GM23338 (cell line): ENCODE measurements around the gene CYP4F22. TPM values are rescaled to one million over a fixed set of nuclear protein-coding genes. Genes with fewer than 3 reads are reported as not detected.
"Not testable (repeated sequence)": the region's sequence is repeated elsewhere in the genome, so short reads cannot be mapped to it uniquely, and the experiment has no call there.

Experiments
- ATAC-seq: fragments of 200-7000 bp; cut with Tn5 transposase; 3 replicates; pipeline ENCODE4 v1.9.1; 2020
- DNase-seq: peaks from one replicate; pipeline ENCODE4 v3.0.0-alpha.2; 2015; ENCODE audit warnings: low spot score
- H2AFZ ChIP-seq: fragments of 200-600 bp; sonication (generic); 2 replicates; pipeline ENCODE4 v1.8.0; 2016; ENCODE audit warnings: antibody characterized with exemption, mild to moderate bottlenecking, moderate library complexity
- H3F3A ChIP-seq: fragments of 200-600 bp; sonication (generic); replicated peaks from 2 replicates; pipeline ENCODE4 v1.8.0; 2017; ENCODE audit warnings: antibody characterized with exemption, mixed run types, low read depth
- H3K27ac ChIP-seq: fragments of 200-600 bp; sonication (generic); 2 replicates; pipeline ENCODE4 v1.6.1; 2016; ENCODE audit warnings: low read depth
- H3K27me3 ChIP-seq: fragments of 200-600 bp; sonication (generic); 2 replicates; pipeline ENCODE4 v1.8.0; 2016; ENCODE audit warnings: mild to moderate bottlenecking, mixed run types, moderate library complexity; ENCODE audit not compliant: insufficient read depth
- H3K36me3 ChIP-seq: fragments of 200-600 bp; sonication (generic); 2 replicates; pipeline ENCODE4 v1.8.0; 2016; ENCODE audit warnings: mild to moderate bottlenecking; ENCODE audit not compliant: insufficient read depth
- H3K4me1 ChIP-seq: fragments of 200-600 bp; sonication (generic); 2 replicates; pipeline ENCODE4 v1.8.0; 2016; ENCODE audit warnings: mild to moderate bottlenecking, moderate library complexity; ENCODE audit not compliant: insufficient read depth
- H3K4me2 ChIP-seq: fragments of 200-600 bp; sonication (generic); 2 replicates; pipeline ENCODE4 v1.7.1; 2017; ENCODE audit warnings: mixed run types
- H3K4me3 ChIP-seq: fragments of 200-600 bp; sonication (generic); 2 replicates; pipeline ENCODE4 v1.6.1; 2016; ENCODE audit warnings: mixed run types
- H3K79me2 ChIP-seq: fragments of 200-600 bp; sonication (generic); replicated peaks from 2 replicates; pipeline ENCODE4 v1.8.0; 2017; ENCODE audit warnings: mild to moderate bottlenecking; ENCODE audit not compliant: insufficient read depth
- H3K9me2 ChIP-seq: fragments of 200-600 bp; sonication (generic); 2 replicates; pipeline ENCODE4 v1.8.0; 2017; ENCODE audit not compliant: insufficient read depth
- H4K20me1 ChIP-seq: fragments of 200-600 bp; sonication (generic); replicated peaks from 2 replicates; pipeline ENCODE4 v1.8.0; 2017; ENCODE audit warnings: mild to moderate bottlenecking; ENCODE audit not compliant: insufficient read depth
- H3K27ac Mint-ChIP-seq: 2 replicates; pipeline ENCODE4 v1.8.0; 2020; ENCODE audit warnings: inconsistent platforms, mild to moderate bottlenecking, moderate library complexity, mixed read lengths
- H3K27me3 Mint-ChIP-seq: 3 replicates; pipeline ENCODE4 v1.8.0; 2022; ENCODE audit warnings: low read depth, mild to moderate bottlenecking, moderate library complexity, mixed read lengths, inconsistent platforms; ENCODE audit not compliant: insufficient read depth, poor library complexity
- H3K36me3 Mint-ChIP-seq: 3 replicates; pipeline ENCODE4 v1.8.0; 2021; ENCODE audit warnings: low read depth, mild to moderate bottlenecking, inconsistent platforms, moderate library complexity, mixed read lengths
- H3K4me1 Mint-ChIP-seq: 3 replicates; pipeline ENCODE4 v1.8.0; 2020; ENCODE audit warnings: mild to moderate bottlenecking, inconsistent platforms, mixed read lengths
- H3K4me3 Mint-ChIP-seq: 3 replicates; pipeline ENCODE4 v1.8.0; 2021; ENCODE audit warnings: moderate library complexity, mild to moderate bottlenecking, inconsistent platforms, mixed read lengths
- H3K9me3 Mint-ChIP-seq: 3 replicates; pipeline ENCODE4 v1.8.0; 2020; ENCODE audit warnings: moderate library complexity, mild to moderate bottlenecking, inconsistent platforms, mixed read lengths
- EZH2 ChIP-seq: fragments of 200-600 bp; sonication (generic); IDR thresholded peaks from one replicate; pipeline ENCODE4 v1.8.0; 2017; ENCODE audit warnings: antibody characterized with exemption, mild to moderate bottlenecking, low read depth; ENCODE audit not compliant: unreplicated experiment
- EZH2phosphoT487 ChIP-seq: fragments of 200-600 bp; sonication (generic); IDR thresholded peaks from one replicate; pipeline ENCODE4 v1.8.1; 2018; ENCODE audit warnings: antibody characterized with exemption; ENCODE audit not compliant: unreplicated experiment
- JUNB ChIP-seq: IDR thresholded peaks from one replicate; pipeline ENCODE4 v1.6.1; 2016; ENCODE audit warnings: antibody characterized with exemption; ENCODE audit not compliant: unreplicated experiment
- POLR2AphosphoS5 ChIP-seq: IDR thresholded peaks from 2 replicates; pipeline ENCODE4 v1.6.1; 2016; ENCODE audit warnings: antibody characterized with exemption, low read depth
- ZNF114 ChIP-seq: fragments of 250-450 bp; sonication (Bioruptor Pico); IDR thresholded peaks from 2 replicates; pipeline ENCODE4 v1.5.0; 2020; ENCODE audit warnings: mild to moderate bottlenecking, moderate library complexity
- ZNF331 ChIP-seq: fragments of 250-450 bp; sonication (Bioruptor Pico); IDR thresholded peaks from 2 replicates; pipeline ENCODE4 v1.5.0; 2020; ENCODE audit warnings: low read depth, mild to moderate bottlenecking, moderate library complexity
- polyA plus RNA-seq: library from polyadenylated mRNA; unstranded; fragments of >200 nt; fragmentation: Nextera tagmentation; extraction: Ambion mirVana; gene quantifications from 2 replicates; pipeline ENCODE4 v1.2.1, GENCODE V29; 2016
- total RNA-seq: library from RNA; depleted of rRNA; stranded (reverse); fragments of >200 nt; shearing (Covaris generic); gene quantifications from 2 replicates; pipeline ENCODE4 v1.2.3, GENCODE V29; 2014
- TF ChIP-seq, protein P1 (sequence below): fragments of 250-450 bp; sonication (Bioruptor Pico); IDR thresholded peaks from 2 replicates; pipeline ENCODE4 v1.5.0; 2020; ENCODE audit warnings: mild to moderate bottlenecking, moderate library complexity

CYP4F22 gene
- total and polyA plus RNA-seq, 2 experiments from 2014 or later: 0.24 to 1.5 TPM

- TF ChIP-seq, protein P1, sequence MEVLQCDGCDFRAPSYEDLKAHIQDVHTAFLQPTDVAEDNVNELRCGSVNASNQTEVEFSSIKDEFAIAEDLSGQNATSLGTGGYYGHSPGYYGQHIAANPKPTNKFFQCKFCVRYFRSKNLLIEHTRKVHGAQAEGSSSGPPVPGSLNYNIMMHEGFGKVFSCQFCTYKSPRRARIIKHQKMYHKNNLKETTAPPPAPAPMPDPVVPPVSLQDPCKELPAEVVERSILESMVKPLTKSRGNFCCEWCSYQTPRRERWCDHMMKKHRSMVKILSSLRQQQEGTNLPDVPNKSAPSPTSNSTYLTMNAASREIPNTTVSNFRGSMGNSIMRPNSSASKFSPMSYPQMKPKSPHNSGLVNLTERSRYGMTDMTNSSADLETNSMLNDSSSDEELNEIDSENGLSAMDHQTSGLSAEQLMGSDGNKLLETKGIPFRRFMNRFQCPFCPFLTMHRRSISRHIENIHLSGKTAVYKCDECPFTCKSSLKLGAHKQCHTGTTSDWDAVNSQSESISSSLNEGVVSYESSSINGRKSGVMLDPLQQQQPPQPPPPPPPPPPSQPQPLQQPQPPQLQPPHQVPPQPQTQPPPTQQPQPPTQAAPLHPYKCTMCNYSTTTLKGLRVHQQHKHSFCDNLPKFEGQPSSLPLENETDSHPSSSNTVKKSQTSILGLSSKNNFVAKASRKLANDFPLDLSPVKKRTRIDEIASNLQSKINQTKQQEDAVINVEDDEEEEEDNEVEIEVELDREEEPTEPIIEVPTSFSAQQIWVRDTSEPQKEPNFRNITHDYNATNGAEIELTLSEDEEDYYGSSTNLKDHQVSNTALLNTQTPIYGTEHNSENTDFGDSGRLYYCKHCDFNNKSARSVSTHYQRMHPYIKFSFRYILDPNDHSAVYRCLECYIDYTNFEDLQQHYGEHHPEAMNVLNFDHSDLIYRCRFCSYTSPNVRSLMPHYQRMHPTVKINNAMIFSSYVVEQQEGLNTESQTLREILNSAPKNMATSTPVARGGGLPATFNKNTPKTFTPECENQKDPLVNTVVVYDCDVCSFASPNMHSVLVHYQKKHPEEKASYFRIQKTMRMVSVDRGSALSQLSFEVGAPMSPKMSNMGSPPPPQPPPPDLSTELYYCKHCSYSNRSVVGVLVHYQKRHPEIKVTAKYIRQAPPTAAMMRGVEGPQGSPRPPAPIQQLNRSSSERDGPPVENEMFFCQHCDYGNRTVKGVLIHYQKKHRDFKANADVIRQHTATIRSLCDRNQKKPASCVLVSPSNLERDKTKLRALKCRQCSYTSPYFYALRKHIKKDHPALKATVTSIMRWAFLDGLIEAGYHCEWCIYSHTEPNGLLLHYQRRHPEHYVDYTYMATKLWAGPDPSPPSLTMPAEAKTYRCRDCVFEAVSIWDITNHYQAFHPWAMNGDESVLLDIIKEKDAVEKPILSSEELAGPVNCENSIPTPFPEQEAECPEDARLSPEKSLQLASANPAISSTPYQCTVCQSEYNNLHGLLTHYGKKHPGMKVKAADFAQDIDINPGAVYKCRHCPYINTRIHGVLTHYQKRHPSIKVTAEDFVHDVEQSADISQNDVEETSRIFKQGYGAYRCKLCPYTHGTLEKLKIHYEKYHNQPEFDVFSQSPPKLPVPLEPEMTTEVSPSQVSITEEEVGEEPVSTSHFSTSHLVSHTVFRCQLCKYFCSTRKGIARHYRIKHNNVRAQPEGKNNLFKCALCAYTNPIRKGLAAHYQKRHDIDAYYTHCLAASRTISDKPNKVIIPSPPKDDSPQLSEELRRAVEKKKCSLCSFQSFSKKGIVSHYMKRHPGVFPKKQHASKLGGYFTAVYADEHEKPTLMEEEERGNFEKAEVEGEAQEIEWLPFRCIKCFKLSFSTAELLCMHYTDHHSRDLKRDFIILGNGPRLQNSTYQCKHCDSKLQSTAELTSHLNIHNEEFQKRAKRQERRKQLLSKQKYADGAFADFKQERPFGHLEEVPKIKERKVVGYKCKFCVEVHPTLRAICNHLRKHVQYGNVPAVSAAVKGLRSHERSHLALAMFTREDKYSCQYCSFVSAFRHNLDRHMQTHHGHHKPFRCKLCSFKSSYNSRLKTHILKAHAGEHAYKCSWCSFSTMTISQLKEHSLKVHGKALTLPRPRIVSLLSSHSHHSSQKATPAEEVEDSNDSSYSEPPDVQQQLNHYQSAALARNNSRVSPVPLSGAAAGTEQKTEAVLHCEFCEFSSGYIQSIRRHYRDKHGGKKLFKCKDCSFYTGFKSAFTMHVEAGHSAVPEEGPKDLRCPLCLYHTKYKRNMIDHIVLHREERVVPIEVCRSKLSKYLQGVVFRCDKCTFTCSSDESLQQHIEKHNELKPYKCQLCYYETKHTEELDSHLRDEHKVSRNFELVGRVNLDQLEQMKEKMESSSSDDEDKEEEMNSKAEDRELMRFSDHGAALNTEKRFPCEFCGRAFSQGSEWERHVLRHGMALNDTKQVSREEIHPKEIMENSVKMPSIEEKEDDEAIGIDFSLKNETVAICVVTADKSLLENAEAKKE (CRISPR knock-in tag): no peak
- TF ChIP-seq EZH2phosphoT487 (no peak), ZNF331 (CRISPR knock-in tag) (no peak), JUNB (no peak), ZNF114 (CRISPR knock-in tag) (no peak), POLR2AphosphoS5 (no peak), EZH2 (no peak)
These were observed 3.5 kb downstream of the CYP4F22 start (continued) for GRCh38 chr19:15511671-15512424.

DNA sequence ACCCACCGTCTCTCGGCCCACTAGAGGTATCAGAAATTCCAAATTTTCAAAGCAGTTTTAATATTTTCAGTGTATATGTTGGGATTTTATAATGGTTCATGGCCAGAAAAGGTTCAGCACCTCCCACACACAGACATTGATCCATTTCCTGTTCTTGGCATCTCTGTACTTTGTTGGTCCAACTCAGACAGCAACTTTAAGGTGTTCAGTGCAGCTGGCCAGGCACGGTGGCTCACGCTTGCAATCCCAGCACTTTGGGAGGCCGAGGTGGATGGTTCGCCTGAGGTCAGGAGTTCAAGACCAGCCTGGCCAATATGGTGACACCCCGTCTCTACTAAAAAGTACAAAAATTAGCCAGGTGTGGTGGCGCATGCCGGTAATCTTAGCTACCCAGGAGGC, 6.9 kb downstream of the CYP4F22 start:
- not testable (repeated sequence) for H3K27me3 ChIP-seq, H2AFZ ChIP-seq, H3F3A ChIP-seq, H3K4me3 ChIP-seq, H3K4me3 Mint-ChIP-seq, ATAC-seq, H3K27me3 Mint-ChIP-seq, H3K4me2 ChIP-seq, H3K4me1 ChIP-seq, H4K20me1 ChIP-seq, H3K9me2 ChIP-seq, H3K27ac Mint-ChIP-seq, H3K27ac ChIP-seq, H3K36me3 ChIP-seq, H3K79me2 ChIP-seq, DNase-seq, H3K4me1 Mint-ChIP-seq
- H3K9me3 Mint-ChIP-seq: peaks cover 90% of the 10 kb centered on the region
- H3K36me3 Mint-ChIP-seq: peaks cover 34% of the 10 kb centered on the region
